NCI-H2081 (cell line): ENCODE results near the gene MAT1A.
"Not testable (repeated sequence)": the region's sequence is repeated elsewhere in the genome, so short reads cannot be mapped to it uniquely, and the experiment has no call there.

Experiments
- DNase-seq, 2 experiments: peaks; one replicate each; lab custom pipeline; 2025; lab: John Stamatoyannopoulos, UW

Gene MAT1A

DNA sequence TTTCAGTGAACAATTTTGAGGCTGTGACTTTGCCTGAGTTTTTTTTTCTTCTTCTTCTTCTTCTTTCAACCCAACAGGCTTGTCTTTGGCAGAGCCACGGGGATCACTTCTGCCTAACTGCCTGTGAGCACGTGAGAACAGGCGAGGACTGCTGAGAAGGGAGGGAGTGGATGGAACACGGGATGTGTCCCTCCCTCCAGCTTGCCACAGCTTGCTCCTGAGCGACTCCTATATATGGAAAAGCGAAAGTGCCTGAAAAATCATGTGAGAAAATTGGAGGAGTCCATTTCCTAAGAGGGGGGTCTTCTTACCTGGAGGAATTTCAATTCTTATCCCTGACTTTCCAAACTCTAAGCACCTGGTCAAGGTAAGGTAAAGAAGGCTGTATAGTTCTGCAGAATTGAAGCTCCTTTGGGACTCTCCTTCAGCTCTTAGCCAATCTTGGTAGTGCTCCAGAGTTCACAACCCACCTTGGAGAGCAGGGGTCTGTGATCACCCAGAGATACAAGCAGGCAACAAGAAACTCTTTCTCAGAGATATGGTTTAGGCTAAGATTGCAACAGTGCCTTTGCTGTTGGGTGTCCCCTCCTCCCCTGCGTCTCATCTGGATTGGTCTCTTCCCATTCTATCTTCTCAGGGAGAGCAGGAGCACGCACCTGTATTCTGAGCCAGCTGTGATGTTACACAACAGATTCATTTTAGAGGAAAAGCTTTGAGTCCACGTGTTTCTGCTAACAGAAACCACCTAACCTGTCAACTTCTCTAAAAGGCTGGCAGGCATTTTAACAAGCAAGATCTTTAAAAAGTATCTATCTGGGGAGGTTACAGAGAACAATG is at the start of gene MAT1A:
TSS of gene MAT1A (minus strand) at position 208 of the 837 bp plus-strand sequence. CDS start 235 bp downstream, outside the sequence.
- DNase-seq = no peak

- no peak for DNase-seq
Observed at GRCh38 chr10:80333983-80334382, 44.5 kb upstream of the MAT1A start.

GRCh38 chr10:80324891-80325364 is 35.5 kb upstream of the MAT1A start:
- no peak for DNase-seq

- no peak for DNase-seq
Observed at GRCh38 chr10:80324086-80324485, 34.6 kb upstream of the MAT1A start.

DNA sequence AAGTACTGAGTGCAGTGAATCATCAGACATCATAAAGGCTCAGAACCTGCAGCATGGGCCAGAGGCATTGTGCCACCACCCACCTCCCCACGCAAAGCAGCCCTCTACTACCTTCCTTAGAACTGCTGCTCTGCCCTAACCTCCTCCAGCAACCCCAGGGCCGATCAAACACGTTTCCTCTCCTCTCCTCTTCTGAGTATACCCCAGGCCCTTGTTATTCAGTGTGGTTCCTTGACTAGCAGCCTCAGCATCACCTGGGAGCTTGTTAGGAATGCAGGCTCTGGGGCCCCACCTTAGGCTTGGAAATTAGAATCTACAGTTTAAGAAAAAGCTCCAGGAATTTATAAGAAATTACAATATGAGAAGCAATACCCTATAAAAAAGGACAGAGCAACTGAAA is 33.9 kb upstream of the MAT1A start:
- no peak for DNase-seq

DNA sequence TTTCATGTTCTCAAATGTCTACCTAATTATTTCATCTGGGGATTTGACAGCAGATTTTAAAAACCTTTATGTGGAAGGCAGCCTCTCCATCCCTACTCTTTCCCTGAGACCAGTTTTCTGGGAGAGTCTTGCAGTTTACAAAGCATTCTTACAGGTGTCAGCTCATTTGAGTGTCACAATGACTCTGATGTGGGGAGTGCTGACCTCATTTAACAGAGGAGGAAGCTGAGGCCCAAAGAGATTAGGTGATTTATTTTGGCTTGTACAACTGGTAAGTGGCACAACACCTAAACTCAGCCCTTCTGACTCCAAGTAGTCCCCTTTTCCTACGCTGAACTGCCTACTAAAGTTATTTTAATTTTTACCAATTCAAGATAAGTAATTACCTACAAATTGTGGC is 33.3 kb upstream of the MAT1A start:
- DNase-seq = no peak

DNA sequence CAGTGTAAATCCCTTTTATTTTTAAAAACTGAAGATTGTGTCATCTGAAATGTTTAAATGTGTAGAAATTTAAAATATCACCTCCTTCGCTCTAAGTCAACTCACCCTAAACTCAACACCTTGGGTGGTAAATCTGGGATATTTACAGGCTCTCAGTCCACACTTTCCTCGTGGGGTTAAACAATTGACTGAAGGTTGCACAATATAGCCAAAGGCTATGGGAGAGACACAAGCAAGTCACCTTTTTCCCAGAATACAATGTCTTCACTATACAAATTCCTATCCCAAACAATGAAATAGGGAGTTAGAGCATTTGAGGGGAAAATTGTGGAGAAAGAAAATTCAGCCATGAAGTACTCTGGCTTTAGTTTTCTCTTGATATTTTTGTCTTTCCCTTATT is 32.7 kb upstream of the MAT1A start:
- DNase-seq = no peak

DNA sequence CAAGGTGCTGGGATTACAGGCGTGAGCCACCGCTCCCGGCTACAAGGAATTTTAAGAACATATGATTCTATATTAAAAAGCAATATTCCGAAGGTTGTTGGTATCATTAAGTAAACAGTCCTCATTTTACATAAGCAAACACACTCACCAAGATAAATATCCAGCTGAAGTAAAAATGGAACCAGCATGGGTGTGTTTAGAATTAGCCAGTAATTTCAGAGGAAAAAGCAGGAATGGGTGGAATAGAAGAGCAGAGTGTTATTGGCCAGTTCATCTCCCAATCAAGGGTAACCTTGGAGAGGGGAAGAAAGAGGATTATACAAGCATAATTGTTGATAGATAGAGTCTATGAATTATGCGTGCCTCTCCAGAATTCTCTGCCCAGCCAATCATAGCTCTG is 31.7 kb upstream of the MAT1A start:
- DNase-seq = no peak

- DNase-seq = no peak
Observed at GRCh38 chr10:80320377-80320776, 30.9 kb upstream of the MAT1A start.

GRCh38 chr10:80319725-80320290 is 30.4 kb upstream of the MAT1A start:
- DNase-seq = peak in 1 of 2 experiments; percentile 1

GRCh38 chr10:80319318-80319717 is 29.9 kb upstream of the MAT1A start:
- no peak for DNase-seq

DNA sequence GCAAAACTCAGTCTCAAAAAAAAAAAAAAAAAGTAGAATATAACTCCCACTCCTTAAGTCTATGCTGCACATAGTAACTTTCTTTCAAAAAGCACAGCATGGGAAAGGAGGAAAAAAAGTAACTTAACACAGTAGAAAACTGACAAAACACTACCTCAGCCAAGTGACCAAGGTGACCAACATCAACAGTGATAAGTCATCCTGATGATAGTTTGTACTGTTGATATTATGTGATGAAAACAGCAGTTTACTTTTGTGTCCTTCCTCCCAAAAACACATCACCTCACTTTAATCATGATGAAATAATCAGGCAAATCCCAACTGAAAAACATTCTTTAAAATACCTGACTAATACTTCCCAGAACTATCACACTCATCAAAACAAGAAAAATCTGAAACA is 29.3 kb upstream of the MAT1A start:
- no peak for DNase-seq

DNA sequence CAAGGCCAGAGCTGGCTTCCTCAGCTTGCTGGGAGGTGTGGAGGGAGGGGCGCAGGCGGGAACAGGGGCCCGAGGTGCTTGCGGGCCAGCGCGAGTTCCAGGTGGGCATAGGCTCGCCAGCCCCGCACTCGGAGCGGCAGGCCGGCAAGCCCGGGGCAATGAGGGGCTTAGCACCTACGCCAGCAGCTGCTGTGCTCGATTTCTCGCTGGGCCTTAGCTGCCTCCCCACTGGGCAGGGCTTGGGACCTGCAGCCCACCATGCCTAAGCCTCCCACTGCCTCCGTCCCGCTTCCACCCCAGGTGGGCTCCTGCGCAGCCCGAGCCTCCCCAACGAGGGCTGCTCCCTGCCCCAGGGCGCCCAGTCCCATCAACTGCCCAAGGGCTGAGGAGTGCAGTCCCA is 25.9 kb upstream of the MAT1A start:
- no peak for DNase-seq

GRCh38 chr10:80313523-80313922 is 24.1 kb upstream of the MAT1A start:
- DNase-seq = no peak

GRCh38 chr10:80305989-80306388 is 16.5 kb upstream of the MAT1A start:
- not testable (repeated sequence) for DNase-seq

GRCh38 chr10:80296942-80297341 is 7.5 kb upstream of the MAT1A start:
- no peak for DNase-seq

GRCh38 chr10:80292607-80293239 is 3.3 kb upstream of the MAT1A start:
- no peak for DNase-seq

- DNase-seq = no peak
Observed at GRCh38 chr10:80290474-80291220, 1.2 kb upstream of the MAT1A start.

DNA sequence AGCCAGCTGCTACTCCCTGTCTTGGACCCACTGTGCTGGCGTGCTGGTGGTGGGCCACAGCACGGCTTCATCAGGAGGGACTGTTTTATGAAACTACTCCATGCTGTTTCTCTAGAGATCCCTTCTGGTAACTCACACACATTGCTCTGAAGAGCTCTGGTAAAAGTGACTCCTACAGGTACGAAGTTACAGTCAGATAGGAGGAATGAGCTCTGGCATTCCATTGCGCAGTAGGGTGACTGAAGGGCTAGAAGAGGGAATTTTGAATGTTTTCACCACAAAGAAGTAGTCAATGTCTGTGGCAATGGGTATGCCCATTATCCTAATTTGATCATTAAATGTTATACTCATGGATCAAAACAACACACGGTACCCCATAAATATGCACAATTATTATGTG is 609 bp downstream of the MAT1A start:
- DNase-seq = no peak

DNA sequence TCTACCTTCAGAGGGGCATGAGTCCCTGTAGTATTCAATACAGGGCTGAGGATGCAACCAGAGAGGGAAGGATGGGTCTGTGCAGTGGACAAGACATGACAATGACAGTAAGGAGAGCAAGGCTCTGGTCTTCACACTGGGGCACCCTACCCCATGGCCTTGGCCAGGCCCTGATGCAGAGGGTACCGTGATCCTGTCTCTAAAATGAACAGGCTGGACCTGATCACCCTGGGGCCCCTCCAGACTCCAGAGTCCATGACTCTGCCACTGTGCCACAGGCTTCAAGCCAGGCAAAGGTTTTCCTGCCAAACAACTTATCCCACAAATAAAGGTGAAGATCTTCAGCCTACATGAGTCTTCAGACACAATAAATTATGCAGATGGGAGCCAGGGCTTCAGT is 4.9 kb downstream of the MAT1A start:
- DNase-seq = no peak

- DNase-seq = no peak
Observed at GRCh38 chr10:80283536-80284199, 5.8 kb downstream of the MAT1A start.

DNA sequence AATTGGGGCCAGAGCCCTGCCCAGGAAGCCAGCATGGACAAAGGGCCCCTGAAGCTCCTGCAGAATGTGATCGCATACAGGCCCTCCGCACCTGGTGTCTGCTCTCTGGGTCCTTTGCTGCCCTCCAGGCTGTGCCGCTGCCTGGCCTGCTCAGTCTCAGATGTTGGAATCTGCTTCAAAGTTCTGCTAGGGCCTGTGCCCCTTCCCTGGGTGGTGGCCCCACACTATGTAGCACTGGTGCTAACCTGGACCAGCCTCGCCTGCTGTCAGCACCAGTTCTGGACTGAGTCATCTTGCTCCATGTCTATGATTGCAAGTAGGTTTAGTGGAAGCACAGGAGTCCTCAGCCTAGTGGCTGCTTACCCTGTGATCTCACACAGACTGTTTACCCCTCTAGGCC is 6.3 kb downstream of the MAT1A start:
- DNase-seq = no peak
